Suprapubic skin (tissue), 4 donors: Measurements from ENCODE around the gene MCU. TPM values are rescaled to one million over a fixed set of nuclear protein-coding genes. Genes with fewer than 3 reads are reported as not detected.

ENCODE experiments used
- DNase-seq, 2 donors: peaks; one replicate each; pipeline ENCODE4 v3.0.0-alpha.2; 2019; ENCODE audit warnings: low spot score in 2 of 2
- H3K27ac ChIP-seq: fragments of 200-600 bp; sonication (generic); one replicate; pipeline ENCODE4 v1.5.1; 2019
- H3K27me3 ChIP-seq: fragments of 200-600 bp; sonication (generic); one replicate; pipeline ENCODE4 v1.5.1; 2019
- H3K36me3 ChIP-seq: fragments of 200-600 bp; sonication (generic); one replicate; pipeline ENCODE4 v1.5.1; 2019
- H3K4me1 ChIP-seq: fragments of 200-600 bp; sonication (generic); one replicate; pipeline ENCODE4 v1.5.1; 2019
- H3K4me3 ChIP-seq: fragments of 200-600 bp; sonication (generic); one replicate; pipeline ENCODE4 v1.5.1; 2019; ENCODE audit warnings: mild to moderate bottlenecking
- H3K9me3 ChIP-seq: fragments of 200-600 bp; sonication (generic); one replicate; pipeline ENCODE4 v1.5.1; 2019
- EP300 ChIP-seq: sonication (generic); formaldehyde crosslinking; IDR thresholded peaks from one replicate; pipeline ENCODE4 v1.6.1; 2017; ENCODE audit warnings: antibody characterized with exemption
- POLR2A ChIP-seq, 2 donors: fragments of 450-650 bp; IDR thresholded peaks; one replicate each; pipeline ENCODE4 v1.6.1; 2017; ENCODE audit warnings: antibody characterized with exemption in 2 of 2, mild to moderate bottlenecking in 2 of 2, moderate library complexity in 2 of 2
- POLR2AphosphoS5 ChIP-seq, 3 donors: sonication (generic); formaldehyde crosslinking; IDR thresholded peaks; one replicate each; pipeline ENCODE4 v1.6.1; 2017; ENCODE audit warnings: antibody characterized with exemption in 3 of 3
- WGBS: methylation state at CpG from one replicate; pipeline ENCODE4 v1.1.5; 2018; 5-methylcytosine and 5-hydroxymethylcytosine counted together
- total RNA-seq, 4 donors: library from RNA; depleted of rRNA; stranded (reverse); fragments of >200 nt; gene quantifications; one replicate each; pipeline ENCODE4 v1.1.0, GENCODE V29; 2016
- TF ChIP-seq, protein P1 (sequence below), 2 donors: fragments of 200-600 bp in 1 of 2; fragments of 450-650 bp in 1 of 2; sonication (generic) in 1 of 2; IDR thresholded peaks; one replicate each; pipeline ENCODE4 v1.5.1; 2016 to 2019; ENCODE audit warnings: antibody characterized with exemption in 2 of 2, mild to moderate bottlenecking in 1 of 2, moderate library complexity in 1 of 2

Gene MCU
- total RNA-seq, 4 donors from 2014 or later: 28.3 to 31.7 (median 29.7) TPM

DNA sequence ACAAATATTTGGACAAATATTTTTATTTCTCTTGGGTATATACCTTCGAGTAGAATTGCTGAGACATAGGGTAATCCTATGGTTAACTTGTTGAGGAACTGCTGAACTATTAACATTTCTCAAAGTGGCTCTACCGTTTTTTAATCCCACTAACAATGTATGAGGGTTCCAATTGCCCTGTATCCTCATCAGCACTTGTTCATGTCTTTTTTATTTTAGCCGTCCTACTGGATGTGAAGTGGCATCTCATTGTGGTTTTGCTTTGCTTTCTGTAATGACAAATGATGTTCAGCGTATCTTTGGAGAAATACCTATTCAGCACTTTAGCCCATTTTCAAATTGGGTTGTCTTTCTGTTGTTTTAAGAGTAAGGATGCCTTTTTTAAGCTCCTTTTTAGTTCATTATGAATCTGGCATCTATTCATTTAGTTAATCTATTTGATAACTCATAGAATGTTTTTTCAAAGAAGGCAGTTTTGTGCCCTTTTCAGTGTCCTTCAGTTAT lies 40.0 kb downstream of the MCU start:
- no peaks in the 10 kb centered on the region for H3K27me3 ChIP-seq
- H3K36me3 ChIP-seq: no peaks in the 10 kb centered on the region
- H3K4me1 ChIP-seq: peaks cover 14% of the 10 kb centered on the region
- no peak overlapping the region for H3K27ac ChIP-seq
- no peak overlapping the region for H3K4me3 ChIP-seq
- DNase-seq: no peak
- H3K9me3 ChIP-seq: no peaks in the 10 kb centered on the region
- WGBS: 75% methylated on average over 4 of the region's 4 CpGs
- TF ChIP-seq, protein P1, sequence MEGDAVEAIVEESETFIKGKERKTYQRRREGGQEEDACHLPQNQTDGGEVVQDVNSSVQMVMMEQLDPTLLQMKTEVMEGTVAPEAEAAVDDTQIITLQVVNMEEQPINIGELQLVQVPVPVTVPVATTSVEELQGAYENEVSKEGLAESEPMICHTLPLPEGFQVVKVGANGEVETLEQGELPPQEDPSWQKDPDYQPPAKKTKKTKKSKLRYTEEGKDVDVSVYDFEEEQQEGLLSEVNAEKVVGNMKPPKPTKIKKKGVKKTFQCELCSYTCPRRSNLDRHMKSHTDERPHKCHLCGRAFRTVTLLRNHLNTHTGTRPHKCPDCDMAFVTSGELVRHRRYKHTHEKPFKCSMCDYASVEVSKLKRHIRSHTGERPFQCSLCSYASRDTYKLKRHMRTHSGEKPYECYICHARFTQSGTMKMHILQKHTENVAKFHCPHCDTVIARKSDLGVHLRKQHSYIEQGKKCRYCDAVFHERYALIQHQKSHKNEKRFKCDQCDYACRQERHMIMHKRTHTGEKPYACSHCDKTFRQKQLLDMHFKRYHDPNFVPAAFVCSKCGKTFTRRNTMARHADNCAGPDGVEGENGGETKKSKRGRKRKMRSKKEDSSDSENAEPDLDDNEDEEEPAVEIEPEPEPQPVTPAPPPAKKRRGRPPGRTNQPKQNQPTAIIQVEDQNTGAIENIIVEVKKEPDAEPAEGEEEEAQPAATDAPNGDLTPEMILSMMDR (IDR thresholded peaks at IDR 0.05): no peak
- TF ChIP-seq POLR2AphosphoS5 (IDR thresholded peaks at IDR 0.05): no peak
- TF ChIP-seq POLR2A (IDR thresholded peaks at IDR 0.05): no peak
- no peak for TF ChIP-seq EP300

DNA sequence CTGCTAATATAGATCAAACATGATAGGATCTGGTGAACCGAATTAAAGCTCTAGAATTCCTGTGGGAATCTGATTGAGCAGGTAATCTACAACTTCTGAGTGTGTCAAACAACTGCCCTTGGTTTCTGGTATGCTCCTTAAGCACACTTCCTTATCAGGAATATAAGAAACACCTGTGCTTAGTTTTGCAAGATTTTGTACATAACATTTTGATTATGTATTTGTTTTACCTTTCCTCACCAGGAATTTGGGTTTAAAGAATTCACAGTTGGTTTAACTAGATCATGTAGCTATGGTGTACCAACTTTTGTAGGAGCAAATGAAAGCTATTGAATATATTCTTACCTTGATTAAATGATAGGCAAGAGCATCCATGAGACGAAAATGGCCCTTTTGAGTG lies 40.6 kb downstream of the MCU start:
- WGBS: 87% methylated on average over 2 of the region's 2 CpGs
- no peak overlapping the region for H3K4me3 ChIP-seq
- no peak for DNase-seq
- H3K27me3 ChIP-seq: no peaks in the 10 kb centered on the region
- H3K27ac ChIP-seq: no peak overlapping the region
- no peaks in the 10 kb centered on the region for H3K9me3 ChIP-seq
- no peaks in the 10 kb centered on the region for H3K36me3 ChIP-seq
- TF ChIP-seq POLR2AphosphoS5 (IDR thresholded peaks at IDR 0.05) (no peak), EP300 (no peak), POLR2A (IDR thresholded peaks at IDR 0.05) (no peak)
- TF ChIP-seq, protein P1 (IDR thresholded peaks at IDR 0.05): no peak
- H3K4me1 ChIP-seq: peaks cover 17% of the 10 kb centered on the region

DNA sequence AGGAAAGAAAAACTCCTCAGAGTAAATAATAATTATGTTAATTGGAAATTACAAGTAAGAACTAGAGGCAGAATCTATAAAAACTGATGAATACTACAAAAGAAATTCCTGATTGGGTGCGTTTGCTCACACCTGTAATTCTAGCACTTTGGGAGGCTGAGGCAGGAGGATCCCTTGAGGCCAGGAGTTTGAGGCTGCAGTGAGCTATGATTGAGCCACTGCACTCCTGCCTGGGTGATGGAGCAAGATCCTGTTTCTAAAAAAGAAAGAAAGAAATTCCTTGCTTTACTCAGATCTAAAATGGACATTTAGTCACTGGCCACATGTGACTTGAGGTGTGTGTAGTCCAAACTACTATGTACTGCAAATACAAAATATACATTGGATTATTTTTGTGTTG lies 42.0 kb downstream of the MCU start:
- Histone ChIP-seq H3K4me1 (peaks cover 21% of the 10 kb centered on the region), H3K4me3 (no peak overlapping the region), H3K9me3 (no peaks in the 10 kb centered on the region), H3K36me3 (no peaks in the 10 kb centered on the region), H3K27ac (no peak overlapping the region), H3K27me3 (no peaks in the 10 kb centered on the region)
- 91% methylated on average over 1 of the region's 1 CpG for WGBS
- no peak for DNase-seq
- TF ChIP-seq EP300: no peak
- no peak for TF ChIP-seq POLR2A (IDR thresholded peaks at IDR 0.05)
- TF ChIP-seq, protein P1 (IDR thresholded peaks at IDR 0.05): no peak
- no peak for TF ChIP-seq POLR2AphosphoS5 (IDR thresholded peaks at IDR 0.05)

DNA sequence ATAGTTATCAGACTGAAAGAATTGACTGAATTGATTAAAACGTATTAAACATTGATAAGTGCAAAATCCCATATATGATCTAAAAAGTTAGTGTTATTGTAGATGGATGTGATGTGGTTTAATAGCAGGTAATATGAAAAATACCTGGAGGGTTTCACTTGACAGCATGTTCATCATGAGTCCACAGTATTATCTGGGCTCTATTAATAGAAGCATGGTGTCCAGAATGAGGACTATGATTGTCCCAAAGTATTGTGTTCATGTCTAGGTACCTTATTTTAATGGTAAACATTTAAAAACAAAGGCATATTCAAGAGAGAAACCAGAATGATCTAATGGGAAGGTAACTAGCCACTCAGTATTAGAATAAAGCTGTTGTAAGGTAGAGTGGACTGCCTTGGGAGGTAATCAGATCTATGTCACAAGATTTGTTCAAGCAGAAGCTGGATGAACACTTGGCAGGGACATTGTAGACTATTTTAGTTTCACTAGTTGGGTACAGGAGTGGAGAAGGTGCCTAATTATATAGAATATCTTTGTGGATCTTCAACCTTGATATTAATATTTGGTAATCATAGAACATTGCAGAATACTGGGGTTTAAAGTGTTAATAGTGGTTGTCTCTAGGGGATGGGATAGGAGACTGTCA lies 43.5 kb downstream of the MCU start:
- Histone ChIP-seq H3K27me3 (no peaks in the 10 kb centered on the region), H3K4me1 (peaks cover 26% of the 10 kb centered on the region), H3K9me3 (no peaks in the 10 kb centered on the region), H3K4me3 (no peak overlapping the region), H3K36me3 (no peaks in the 10 kb centered on the region), H3K27ac (no peak overlapping the region)
- TF ChIP-seq EP300 (no peak), POLR2A (IDR thresholded peaks at IDR 0.05) (no peak), POLR2AphosphoS5 (IDR thresholded peaks at IDR 0.05) (no peak)
- TF ChIP-seq, protein P1 (IDR thresholded peaks at IDR 0.05): no peak
- 95% methylated on average over 1 of the region's 1 CpG for WGBS
- no peak for DNase-seq

DNA sequence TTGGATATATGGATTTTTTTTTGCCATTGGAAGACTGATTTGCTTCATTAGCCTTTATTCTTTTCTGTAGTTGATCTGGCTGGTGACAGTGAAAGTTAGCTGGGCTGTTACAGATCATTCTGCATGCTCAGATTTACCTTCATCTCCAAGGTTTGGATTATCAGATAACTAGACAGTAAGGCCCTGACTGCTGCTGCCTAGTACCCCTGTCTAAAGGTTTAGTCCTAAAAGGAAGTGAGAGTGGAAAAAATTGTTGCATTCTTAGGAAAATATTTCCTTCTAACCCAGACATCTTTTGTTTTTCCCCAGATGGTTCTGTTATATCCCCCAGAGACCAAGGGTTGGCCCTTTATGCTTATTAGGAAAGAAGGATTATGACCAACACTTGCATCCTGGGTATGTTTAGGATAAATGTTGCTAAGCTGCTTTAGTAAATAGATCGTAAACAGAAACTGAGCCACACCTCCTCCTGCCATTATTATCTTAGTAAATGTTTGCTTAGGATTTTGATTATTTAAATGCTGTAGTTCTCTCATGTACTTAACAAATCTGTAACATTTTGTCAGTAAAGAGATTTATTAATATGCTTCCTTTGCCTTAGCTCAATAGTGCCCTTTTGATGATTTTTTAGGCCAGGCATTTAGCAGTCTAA lies 44.4 kb downstream of the MCU start:
- Histone ChIP-seq H3K27ac (no peak overlapping the region), H3K9me3 (no peaks in the 10 kb centered on the region), H3K4me1 (peaks cover 26% of the 10 kb centered on the region), H3K36me3 (no peaks in the 10 kb centered on the region), H3K4me3 (no peak overlapping the region), H3K27me3 (no peaks in the 10 kb centered on the region)
- DNase-seq: no peak
- 47% methylated on average over 1 of the region's 1 CpG for WGBS
- TF ChIP-seq, protein P1 (IDR thresholded peaks at IDR 0.05): no peak
